HepG2 (cell line): ENCODE data around the gene NFYC. TPM values are rescaled to one million over a fixed set of nuclear protein-coding genes. Genes with fewer than 3 reads are reported as not detected.

Experiments
- ASH2L ChIP-seq: fragments of 300-600, 200-600 bp; sonication (generic); IDR thresholded peaks from 2 replicates; pipeline ENCODE4 v1.7.0; 2017; ENCODE audit warnings: low read depth, mild to moderate bottlenecking, moderate library complexity, mixed read lengths, low read length; ENCODE audit not compliant: insufficient read length
- BRD4 ChIP-seq: sonication (generic); formaldehyde crosslinking; IDR thresholded peaks from 2 replicates; pipeline ENCODE4 v1.4.0; 2020; ENCODE audit warnings: missing genetic modification reagents
- CENPBD1 ChIP-seq: sonication (generic); formaldehyde crosslinking; IDR thresholded peaks from 2 replicates; pipeline ENCODE4 v1.8.0; 2022; ENCODE audit warnings: missing genetic modification reagents, low read depth, mild to moderate bottlenecking, borderline replicate concordance
- KAT7 ChIP-seq: IDR thresholded peaks from 2 replicates; pipeline ENCODE4 v1.6.1; 2018; ENCODE audit warnings: borderline replicate concordance, missing compliant biosample characterization
- KLF12 ChIP-seq: sonication (generic); formaldehyde crosslinking; IDR thresholded peaks from 2 replicates; pipeline ENCODE4 v1.4.0; 2020; ENCODE audit warnings: missing genetic modification reagents, borderline replicate concordance
- MEF2D ChIP-seq: sonication (generic); formaldehyde crosslinking; IDR thresholded peaks from 2 replicates; pipeline ENCODE4 v1.5.1; 2020; ENCODE audit warnings: mild to moderate bottlenecking, missing genetic modification reagents
- MTF2 ChIP-seq: sonication (generic); formaldehyde crosslinking; IDR thresholded peaks from 2 replicates; pipeline ENCODE4 v1.5.0; 2020; ENCODE audit warnings: missing genetic modification reagents, borderline replicate concordance
- NPAS2 ChIP-seq: sonication (generic); formaldehyde crosslinking; IDR thresholded peaks from 2 replicates; pipeline ENCODE4 v1.8.0; 2022; ENCODE audit warnings: mild to moderate bottlenecking, missing genetic modification reagents, borderline replicate concordance
- PRMT3 ChIP-seq: sonication (generic); formaldehyde crosslinking; IDR thresholded peaks from 2 replicates; pipeline ENCODE4 v1.8.1; 2022; ENCODE audit warnings: low read depth, mild to moderate bottlenecking, moderate library complexity, missing genetic modification reagents, borderline replicate concordance
- PRPF4 ChIP-seq: fragments of 200-400 bp; formaldehyde crosslinking; IDR thresholded peaks from 2 replicates; pipeline ENCODE4 v1.6.1; 2016; ENCODE audit warnings: low read length, low read depth; ENCODE audit not compliant: poor library complexity, severe bottlenecking
- RARA ChIP-seq: IDR thresholded peaks from 2 replicates; pipeline ENCODE4 v1.6.1; 2016; ENCODE audit warnings: missing genetic modification reagents, missing compliant biosample characterization
- RARG ChIP-seq: sonication (generic); formaldehyde crosslinking; IDR thresholded peaks from 2 replicates; pipeline ENCODE4 v1.4.0; 2020; ENCODE audit warnings: low read depth, mild to moderate bottlenecking, missing genetic modification reagents
- RFX1 ChIP-seq: fragments of 450-650 bp; IDR thresholded peaks from 2 replicates; pipeline ENCODE4 v1.6.1; 2017
- RFXANK ChIP-seq: IDR thresholded peaks from 2 replicates; pipeline ENCODE4 v1.6.1; 2016
- RNF219 ChIP-seq: sonication (generic); formaldehyde crosslinking; IDR thresholded peaks from 2 replicates; pipeline ENCODE4 v1.5.0; 2020; ENCODE audit warnings: mild to moderate bottlenecking, missing genetic modification reagents
- SALL1 ChIP-seq: sonication (generic); formaldehyde crosslinking; IDR thresholded peaks from 2 replicates; pipeline ENCODE4 v1.8.0; 2022; ENCODE audit warnings: mild to moderate bottlenecking, missing genetic modification reagents
- SMAD3 ChIP-seq: sonication (generic); formaldehyde crosslinking; IDR thresholded peaks from 2 replicates; pipeline ENCODE4 v1.4.0; 2020; ENCODE audit warnings: missing genetic modification reagents
- SMAD9 ChIP-seq: sonication (generic); formaldehyde crosslinking; IDR thresholded peaks from 2 replicates; pipeline ENCODE4 v1.5.1; 2020; ENCODE audit warnings: mild to moderate bottlenecking, missing genetic modification reagents
- SRF ChIP-seq: IDR thresholded peaks from 2 replicates; pipeline ENCODE4 v1.6.1; 2011; ENCODE audit warnings: mild to moderate bottlenecking, low read depth, low read length, moderate library complexity
- THAP11 ChIP-seq: IDR thresholded peaks from 2 replicates; pipeline ENCODE4 v1.6.1; 2016; ENCODE audit warnings: missing biosample characterization, missing genetic modification reagents
- ZNF138 ChIP-seq: sonication (generic); formaldehyde crosslinking; IDR thresholded peaks from 2 replicates; pipeline ENCODE4 v1.5.0; 2020; ENCODE audit warnings: mild to moderate bottlenecking, low read depth, missing genetic modification reagents
- ZNF274 ChIP-seq: sonication (generic); formaldehyde crosslinking; IDR thresholded peaks from 2 replicates; pipeline ENCODE4 v1.5.1; 2020; ENCODE audit warnings: mild to moderate bottlenecking, missing genetic modification reagents
- ZNF484 ChIP-seq: sonication (generic); formaldehyde crosslinking; IDR thresholded peaks from 2 replicates; pipeline ENCODE4 v1.5.1; 2020; ENCODE audit warnings: mild to moderate bottlenecking, low read depth, missing genetic modification reagents, borderline replicate concordance
- ZNF629 ChIP-seq: sonication (generic); formaldehyde crosslinking; conservative IDR thresholded peaks from 2 replicates; pipeline ENCODE4 v1.5.0; 2020; ENCODE audit warnings: missing genetic modification reagents
- ZNF792 ChIP-seq: IDR thresholded peaks from 2 replicates; pipeline ENCODE4 v1.6.1; 2016
- polyA plus RNA-seq, 8 experiments: library from polyadenylated mRNA; depleted of rRNA in 3 of 8; stranded (reverse) in 7 of 8; unstranded in 1 of 8; fragments of >200 nt; fragmentation: Illumina TruSeq in 4 of 8; extraction: Trizol in 4 of 8; gene quantifications; 2 replicates each; pipeline versions ENCODE4 v1.2.1 to v1.2.3, GENCODE V29; 2011 to 2016; ENCODE audit warnings: low read depth in 4 of 8, missing spikeins in 1 of 8, mixed read lengths in 1 of 8; ENCODE audit not compliant: insufficient read depth in 1 of 8
- total RNA-seq, 5 experiments: library from RNA; depleted of rRNA; stranded (reverse); fragments of >200 nt; fragmentation: Illumina TruSeq; extraction: Trizol; gene quantifications; 2 replicates each; pipeline ENCODE4 v1.2.3, GENCODE V29; 2016; ENCODE audit warnings: low read depth in 1 of 5
- TF ChIP-seq, protein P1 (sequence below): sonication (generic); formaldehyde crosslinking; IDR thresholded peaks from 2 replicates; pipeline ENCODE4 v1.8.1; 2023; ENCODE audit warnings: mild to moderate bottlenecking, missing genetic modification reagents
- TF ChIP-seq, protein P2 (sequence below): sonication (generic); formaldehyde crosslinking; IDR thresholded peaks from 2 replicates; pipeline ENCODE4 v1.9.0; 2022; ENCODE audit warnings: missing genetic modification reagents, mild to moderate bottlenecking, borderline replicate concordance

The NFYC gene
- total and polyA plus RNA-seq, 2 of the 13 experiments (the other 11 are each of a cell fraction or from before 2014, with no cell fraction given) = 33.9 to 73.7 TPM

DNA sequence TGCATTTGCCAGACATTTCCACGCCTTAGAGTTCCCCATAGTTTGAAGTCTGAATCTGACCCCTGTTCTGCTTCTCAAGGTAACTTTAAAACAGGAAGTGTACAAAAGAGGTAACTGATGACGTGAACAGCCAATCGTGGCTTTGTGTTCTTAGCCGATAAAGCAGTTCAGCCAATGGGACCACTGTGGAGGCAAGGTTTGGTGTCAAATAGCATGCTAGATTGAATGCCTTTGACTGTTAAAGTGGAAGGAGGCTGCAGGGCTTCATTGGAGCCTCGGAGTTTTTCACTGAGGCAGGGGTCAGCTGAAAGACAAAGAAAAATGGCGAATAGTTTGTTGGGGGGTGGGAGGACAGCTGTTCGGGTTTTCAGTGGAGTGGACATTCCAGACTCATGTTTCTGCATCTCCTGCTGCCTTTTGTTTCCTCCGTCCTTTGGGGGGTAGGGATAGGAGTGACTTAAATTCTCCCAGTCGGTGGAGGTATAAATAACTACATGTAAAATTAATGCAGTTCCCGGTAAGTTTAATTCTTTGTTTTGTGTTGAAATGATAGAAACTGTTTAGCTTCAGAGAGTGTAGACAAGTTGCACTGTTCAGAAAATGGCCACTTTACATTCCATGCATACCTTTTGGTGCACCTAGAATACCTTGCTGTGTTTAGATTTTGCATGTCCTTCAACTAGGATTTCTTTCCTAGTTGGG is 17.7 kb downstream of the NFYC start (continued):
- TF ChIP-seq, protein P1, sequence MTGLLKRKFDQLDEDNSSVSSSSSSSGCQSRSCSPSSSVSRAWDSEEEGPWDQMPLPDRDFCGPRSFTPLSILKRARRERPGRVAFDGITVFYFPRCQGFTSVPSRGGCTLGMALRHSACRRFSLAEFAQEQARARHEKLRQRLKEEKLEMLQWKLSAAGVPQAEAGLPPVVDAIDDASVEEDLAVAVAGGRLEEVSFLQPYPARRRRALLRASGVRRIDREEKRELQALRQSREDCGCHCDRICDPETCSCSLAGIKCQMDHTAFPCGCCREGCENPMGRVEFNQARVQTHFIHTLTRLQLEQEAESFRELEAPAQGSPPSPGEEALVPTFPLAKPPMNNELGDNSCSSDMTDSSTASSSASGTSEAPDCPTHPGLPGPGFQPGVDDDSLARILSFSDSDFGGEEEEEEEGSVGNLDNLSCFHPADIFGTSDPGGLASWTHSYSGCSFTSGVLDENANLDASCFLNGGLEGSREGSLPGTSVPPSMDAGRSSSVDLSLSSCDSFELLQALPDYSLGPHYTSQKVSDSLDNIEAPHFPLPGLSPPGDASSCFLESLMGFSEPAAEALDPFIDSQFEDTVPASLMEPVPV (CRISPR knock-in tag) = no peak
- peak; percentile 60; the same call in 1 of the 2 replicates for TF ChIP-seq RFXANK (CRISPR knock-in tag)
- TF ChIP-seq KAT7 (CRISPR knock-in tag) = no peak
- no peak for TF ChIP-seq ZNF484 (CRISPR knock-in tag)
- no peak for TF ChIP-seq ZNF138 (CRISPR knock-in tag)
- TF ChIP-seq RNF219 (CRISPR knock-in tag) = no peak
- no peak for TF ChIP-seq PRMT3
- TF ChIP-seq THAP11 (CRISPR knock-in tag) = peak; percentile 74
- TF ChIP-seq ZNF792 (CRISPR knock-in tag) = peak; percentile 41; the same call in 1 of the 2 replicates
- peak; percentile 59 for TF ChIP-seq ASH2L
- TF ChIP-seq SALL1 (CRISPR knock-in tag) = no peak; the same call in 1 of the 2 replicates
- no peak for TF ChIP-seq RFX1
- TF ChIP-seq ZNF274 = no peak
- TF ChIP-seq SRF = peak; percentile 76
- no peak; the same call in 1 of the 2 replicates for TF ChIP-seq RARA (CRISPR knock-in tag)
- TF ChIP-seq, protein P2, sequence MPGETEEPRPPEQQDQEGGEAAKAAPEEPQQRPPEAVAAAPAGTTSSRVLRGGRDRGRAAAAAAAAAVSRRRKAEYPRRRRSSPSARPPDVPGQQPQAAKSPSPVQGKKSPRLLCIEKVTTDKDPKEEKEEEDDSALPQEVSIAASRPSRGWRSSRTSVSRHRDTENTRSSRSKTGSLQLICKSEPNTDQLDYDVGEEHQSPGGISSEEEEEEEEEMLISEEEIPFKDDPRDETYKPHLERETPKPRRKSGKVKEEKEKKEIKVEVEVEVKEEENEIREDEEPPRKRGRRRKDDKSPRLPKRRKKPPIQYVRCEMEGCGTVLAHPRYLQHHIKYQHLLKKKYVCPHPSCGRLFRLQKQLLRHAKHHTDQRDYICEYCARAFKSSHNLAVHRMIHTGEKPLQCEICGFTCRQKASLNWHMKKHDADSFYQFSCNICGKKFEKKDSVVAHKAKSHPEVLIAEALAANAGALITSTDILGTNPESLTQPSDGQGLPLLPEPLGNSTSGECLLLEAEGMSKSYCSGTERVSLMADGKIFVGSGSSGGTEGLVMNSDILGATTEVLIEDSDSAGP (CRISPR knock-in tag) = peak; percentile 92
- no peak for TF ChIP-seq BRD4 (CRISPR knock-in tag)
- no peak for TF ChIP-seq SMAD9 (CRISPR knock-in tag)
- TF ChIP-seq MEF2D = peak; percentile 46; the same call in 1 of the 2 replicates
- no peak for TF ChIP-seq ZNF629
- no peak for TF ChIP-seq SMAD3
- TF ChIP-seq CENPBD1 (CRISPR knock-in tag) = no peak
- no peak for TF ChIP-seq RARG (CRISPR knock-in tag)
- no peak for TF ChIP-seq KLF12 (CRISPR knock-in tag)
- no peak for TF ChIP-seq PRPF4
- no peak for TF ChIP-seq NPAS2 (CRISPR knock-in tag)
- no peak for TF ChIP-seq MTF2
